ENCODE measurements around the gene NOX5.

Gene NOX5

GRCh38 chr15:69084404-69085030 is 70.0 kb downstream of the NOX5 start:
- DNase-seq = no peak

GRCh38 chr15:69085325-69086081 is 71.0 kb downstream of the NOX5 start:
- DNase-seq = no peak

DNA sequence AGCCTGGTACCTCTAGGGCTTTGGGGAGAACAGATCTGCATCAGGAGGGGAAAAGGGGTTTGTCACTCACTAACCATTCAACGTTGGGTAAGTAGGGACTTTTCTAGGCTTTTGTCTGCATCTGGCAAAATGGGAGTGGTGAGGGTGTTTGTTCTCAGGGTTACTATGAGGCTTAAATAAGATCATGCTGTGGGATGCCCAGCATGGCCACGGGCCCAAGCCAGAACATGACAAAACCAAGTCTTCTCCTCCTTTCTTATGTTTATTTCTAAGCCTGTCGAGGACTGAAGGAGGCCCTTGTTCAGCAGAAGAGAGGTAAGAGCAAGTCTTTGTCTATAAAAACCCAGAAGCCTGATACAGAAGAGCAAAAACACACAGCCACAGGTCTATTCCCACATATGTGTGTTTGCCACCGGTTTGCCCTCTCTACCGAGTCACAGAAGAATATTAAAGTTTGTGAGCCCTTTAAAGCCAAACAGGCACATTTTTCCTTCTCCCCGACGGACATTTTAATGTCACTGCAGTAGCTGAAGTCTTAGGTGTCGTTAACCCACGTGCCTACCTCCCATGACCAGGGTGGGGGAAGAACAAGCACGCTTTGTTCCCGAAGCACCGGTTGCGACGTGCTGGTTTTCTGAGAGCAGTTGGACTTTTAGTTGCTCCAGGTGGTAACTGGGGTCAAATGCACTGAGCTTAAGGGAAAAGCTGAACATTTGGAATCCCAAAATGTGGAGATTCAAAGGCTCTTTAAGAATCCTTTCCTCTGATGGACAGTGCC is 72.1 kb downstream of the NOX5 start:
- DNase-seq = no peak

GRCh38 chr15:69087366-69087976 is 73.0 kb downstream of the NOX5 start:
- no peak for DNase-seq

DNA sequence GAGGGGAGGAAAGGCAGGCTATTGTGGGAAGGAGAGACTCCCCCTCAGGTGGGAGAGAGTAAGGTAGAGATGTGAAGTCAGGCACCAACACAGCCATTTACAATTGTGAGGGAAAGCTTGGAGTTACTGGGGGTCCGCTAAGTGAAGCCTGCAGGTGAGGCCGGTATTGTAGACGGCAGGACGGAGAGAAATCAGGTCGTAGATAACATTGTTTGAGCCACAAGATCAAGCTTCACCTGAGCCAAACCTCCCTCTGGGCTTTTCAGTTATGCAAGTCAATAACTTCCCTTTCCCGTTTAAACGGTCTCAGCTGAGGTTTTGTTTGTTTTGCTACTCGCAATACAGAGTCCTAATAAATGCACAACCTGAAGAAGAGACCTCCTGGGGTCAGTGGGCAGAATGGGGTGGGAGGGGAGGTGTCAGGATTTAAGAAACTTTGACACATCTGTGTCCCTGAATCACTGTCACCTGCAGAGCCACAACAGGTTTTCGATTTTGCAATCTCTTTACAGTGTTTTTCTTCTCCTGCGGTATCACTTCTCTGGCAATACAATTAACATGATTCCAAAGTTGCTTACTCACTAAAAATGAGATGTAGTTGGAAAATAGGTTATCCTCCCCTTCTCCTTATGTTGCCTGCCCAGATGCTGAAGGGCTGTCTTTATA is 73.9 kb downstream of the NOX5 start:
- no peak for DNase-seq

DNA sequence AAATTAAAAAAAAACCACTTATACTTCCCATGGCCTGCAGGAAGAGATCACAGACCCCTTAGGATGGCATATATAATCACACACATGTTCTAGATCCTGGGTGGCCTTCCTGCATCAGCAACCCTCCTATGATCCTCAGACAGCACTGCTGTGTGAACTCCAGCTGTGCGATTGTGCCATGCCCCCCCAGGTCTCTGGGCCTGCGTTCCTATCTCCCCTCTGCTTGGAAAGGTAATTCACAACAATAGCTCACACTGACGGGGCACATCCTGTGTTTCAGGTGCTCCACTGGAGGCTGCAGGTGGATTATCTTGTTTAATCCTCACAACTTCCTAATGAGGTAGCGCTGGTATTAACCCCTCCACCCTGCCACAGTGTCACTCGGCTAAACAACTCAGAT is 74.8 kb downstream of the NOX5 start:
- DNase-seq = no peak

- DNase-seq = no peak
Measured at GRCh38 chr15:69090197-69090948, 75.9 kb downstream of the NOX5 start.

DNA sequence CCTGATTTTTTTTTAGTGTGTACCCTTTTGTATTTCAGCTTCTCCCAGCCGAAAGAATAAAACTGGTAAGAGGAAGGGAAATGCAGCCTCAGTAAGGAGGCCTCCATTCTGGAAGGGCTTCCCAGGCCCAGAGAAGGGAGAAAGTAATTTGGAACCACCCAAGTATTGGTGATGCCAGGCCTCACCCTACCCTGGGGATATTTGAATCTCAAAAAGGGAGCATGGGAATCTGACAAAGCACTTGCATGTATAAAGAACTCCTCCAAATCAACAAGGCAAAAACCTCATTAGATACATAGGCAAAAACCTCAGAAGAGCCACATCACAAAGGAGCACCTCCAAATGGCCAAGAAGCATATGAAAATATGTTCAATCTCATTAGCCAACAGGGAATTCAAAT is 77.2 kb downstream of the NOX5 start:
- DNase-seq = no peak

DNA sequence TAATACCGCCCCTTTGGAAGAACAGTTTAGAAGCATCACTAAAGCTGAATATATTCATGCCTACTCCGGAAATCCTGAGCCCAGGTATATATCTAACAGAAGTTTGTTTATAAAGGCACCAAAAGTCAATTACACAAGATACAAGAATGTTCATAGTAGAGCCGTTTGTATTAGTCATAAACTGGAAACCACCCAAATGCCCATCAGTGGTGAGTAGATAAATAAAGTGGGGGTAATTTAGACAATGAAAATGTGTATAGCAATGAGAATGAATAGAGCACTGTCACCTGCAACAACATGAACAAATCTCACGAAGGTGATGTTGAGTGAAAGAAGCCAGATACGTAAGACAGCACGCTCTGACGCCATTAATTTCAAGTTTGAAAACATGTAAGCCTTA is 77.7 kb downstream of the NOX5 start:
- DNase-seq = no peak

- DNase-seq = no peak
Measured at GRCh38 chr15:69093127-69093526, 78.6 kb downstream of the NOX5 start.

DNA sequence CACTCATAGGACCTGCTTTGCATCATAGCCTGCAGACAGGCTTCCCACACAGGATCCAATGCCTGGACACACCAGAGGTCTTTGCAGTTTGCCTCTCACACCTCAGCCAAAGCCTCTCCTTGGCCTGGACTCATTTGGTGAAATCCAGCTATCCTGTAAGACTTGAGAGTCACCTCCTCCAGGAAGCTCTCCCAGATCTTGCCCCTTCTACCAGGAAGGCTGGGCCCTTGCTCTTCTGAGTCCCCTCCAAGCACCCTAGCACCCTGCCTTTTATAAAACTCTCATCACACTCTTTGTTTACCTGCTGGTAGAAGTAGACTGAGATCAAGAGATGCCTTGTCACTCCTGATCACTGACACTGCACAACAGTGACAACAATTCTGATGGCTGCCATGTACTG is 79.1 kb downstream of the NOX5 start:
- no peak for DNase-seq

GRCh38 chr15:69094124-69094921 is 79.8 kb downstream of the NOX5 start:
- no peak for DNase-seq

GRCh38 chr15:69095274-69095673 is 80.8 kb downstream of the NOX5 start:
- DNase-seq = no peak

DNA sequence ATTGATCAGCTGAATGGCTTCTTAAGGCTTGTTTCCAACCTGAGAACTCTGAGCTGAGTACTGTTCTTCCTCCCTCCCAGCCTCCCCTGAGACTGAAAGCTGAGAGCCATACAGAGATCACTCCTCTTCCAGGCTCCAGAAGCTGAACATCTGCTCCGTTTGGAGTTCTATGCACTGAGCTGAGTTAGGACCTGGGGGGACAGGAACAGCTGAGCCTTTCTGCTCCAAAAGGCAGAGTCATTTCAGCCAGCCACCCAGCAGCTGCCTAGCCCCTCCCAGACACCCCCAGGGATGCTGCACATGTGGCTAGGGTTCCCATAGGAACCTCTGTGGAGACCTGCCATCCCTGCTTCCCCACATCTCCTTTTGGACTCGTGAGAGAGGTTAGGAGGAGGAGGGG is 81.7 kb downstream of the NOX5 start:
- no peak for DNase-seq

- DNase-seq = no peak
Measured at GRCh38 chr15:69096626-69097025, 82.1 kb downstream of the NOX5 start.

- no peak for DNase-seq
Measured at GRCh38 chr15:69098771-69099170, 84.3 kb downstream of the NOX5 start.

DNA sequence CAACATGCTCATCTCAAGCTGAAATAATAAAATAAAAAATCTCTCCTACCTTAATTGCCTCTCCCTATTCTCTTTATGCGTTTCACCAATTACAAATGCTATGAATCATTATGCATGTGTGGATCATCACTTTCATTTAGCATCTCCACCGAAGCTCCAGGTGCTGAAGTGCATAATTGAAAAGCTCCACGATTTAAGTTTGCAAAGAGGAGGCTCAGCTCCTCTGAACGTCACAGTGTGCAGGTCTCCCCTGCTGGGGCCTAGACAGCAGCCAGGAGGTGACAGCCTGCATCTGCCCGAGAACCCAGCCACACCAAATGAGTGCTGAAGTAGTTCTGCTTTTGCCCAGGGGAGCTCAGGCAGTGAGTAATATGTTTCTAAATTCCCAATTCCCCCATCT is 85.4 kb downstream of the NOX5 start:
- DNase-seq = no peak

GRCh38 chr15:69100821-69101220 is 86.3 kb downstream of the NOX5 start:
- no peak for DNase-seq

GRCh38 chr15:69104050-69104750 is 89.7 kb downstream of the NOX5 start:
- DNase-seq = no peak

DNA sequence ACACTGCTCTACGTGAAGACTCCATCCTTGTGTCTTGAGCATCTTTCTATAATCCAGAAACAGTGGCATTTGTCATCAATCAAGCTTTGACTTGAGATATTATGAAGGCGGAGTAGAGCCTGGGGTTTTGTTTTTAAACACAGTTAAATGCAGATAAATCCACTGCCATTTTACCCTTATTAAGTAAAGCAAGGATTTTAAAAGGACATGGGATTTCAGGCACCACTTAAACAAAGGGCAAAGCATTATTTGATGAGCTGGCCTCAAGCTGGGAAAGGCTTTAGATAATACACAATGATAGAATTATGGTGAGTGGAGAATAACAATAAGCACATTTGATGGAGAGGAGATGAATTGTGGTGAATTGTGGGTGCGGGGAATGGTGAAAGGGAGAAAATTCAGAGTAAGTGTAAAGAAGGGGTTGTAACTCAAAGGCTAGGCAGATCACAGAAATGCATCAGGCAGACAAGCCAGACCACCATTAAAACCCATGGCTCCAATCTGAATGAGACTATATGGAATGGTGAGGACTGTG is 91.0 kb downstream of the NOX5 start:
- DNase-seq = no peak

Measured in NCI-H510A (cell line).